LNCAP (cell line): ENCODE measurements around the gene SGCE.

Source experiments
- CTCF ChIP-seq: fragments of 450-650 bp; IDR thresholded peaks from 2 replicates; pipeline ENCODE4 v1.5.1; 2017; ENCODE audit warnings: mild to moderate bottlenecking

Gene SGCE

GRCh38 chr7:94591176-94591575 lies 64.8 kb downstream of the SGCE start:
- no peak for TF ChIP-seq CTCF

GRCh38 chr7:94590526-94591162 lies 65.3 kb downstream of the SGCE start:
- no peak for TF ChIP-seq CTCF

GRCh38 chr7:94588075-94588474 lies 67.9 kb downstream of the SGCE start:
- TF ChIP-seq CTCF, result no peak

- no peak for TF ChIP-seq CTCF
Observed at GRCh38 chr7:94584113-94584512, 71.8 kb downstream of the SGCE start.

- TF ChIP-seq CTCF, result no peak
Observed at GRCh38 chr7:94580601-94581000, 75.3 kb downstream of the SGCE start.

GRCh38 chr7:94579470-94579869 lies 76.5 kb downstream of the SGCE start:
- TF ChIP-seq CTCF, result no peak

GRCh38 chr7:94578614-94579013 lies 77.3 kb downstream of the SGCE start:
- TF ChIP-seq CTCF, result no peak

- TF ChIP-seq CTCF, result no peak
Observed at GRCh38 chr7:94577357-94577756, 78.6 kb downstream of the SGCE start.
